Suppressor macrophage treated with lipopolysaccharide for 1 hour (primary cell): ENCODE data around the gene SHISAL2B.
"Not testable (repeated sequence)": the region's sequence is repeated elsewhere in the genome, so short reads cannot be mapped to it uniquely, and the experiment has no call there.

Experiments used
- DNase-seq, 3 donors: peaks; one replicate each; pipeline ENCODE4 v3.0.0-alpha.2; 2020 to 2022

The SHISAL2B gene

DNA sequence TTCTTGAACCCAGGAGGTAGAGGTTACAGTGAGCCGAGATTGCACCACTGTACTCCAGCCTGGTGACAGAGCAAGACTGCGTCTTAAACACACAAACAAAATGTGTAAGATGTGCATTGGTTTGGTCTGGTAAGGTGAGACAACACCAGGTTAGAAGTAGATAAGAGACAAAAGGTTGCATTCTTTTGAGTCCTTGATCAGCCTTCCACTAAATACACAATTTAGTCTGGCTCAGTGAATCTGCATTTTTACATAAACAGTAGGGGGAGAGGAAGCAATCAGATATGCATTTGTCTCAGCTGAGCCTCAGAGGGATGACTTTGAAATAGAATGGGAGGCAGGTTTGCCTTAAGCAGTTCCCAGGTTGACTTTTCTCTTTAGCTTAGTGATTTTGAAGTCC lies 15.8 kb downstream of the SHISAL2B start:
- DNase-seq, result not testable (repeated sequence)

DNA sequence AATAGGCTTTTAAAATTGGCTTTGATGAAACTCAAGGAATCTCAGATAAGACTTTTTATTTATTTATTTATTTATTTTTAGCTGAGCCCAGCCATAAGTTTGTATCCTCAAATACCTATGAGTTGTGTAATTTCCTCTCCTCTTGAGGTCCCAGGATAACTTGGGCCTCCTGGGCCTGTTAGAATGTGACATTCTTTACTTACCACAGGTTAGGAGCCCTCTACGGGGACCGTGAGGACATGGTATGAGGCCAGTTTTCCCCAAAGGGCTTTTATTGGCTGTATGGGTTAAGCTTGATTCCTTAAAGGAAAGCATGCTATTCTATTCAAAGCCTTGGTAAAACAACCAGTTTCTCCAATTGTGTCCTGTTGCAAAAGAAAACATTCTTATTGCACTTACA lies 16.9 kb downstream of the SHISAL2B start:
- no peak for DNase-seq

DNA sequence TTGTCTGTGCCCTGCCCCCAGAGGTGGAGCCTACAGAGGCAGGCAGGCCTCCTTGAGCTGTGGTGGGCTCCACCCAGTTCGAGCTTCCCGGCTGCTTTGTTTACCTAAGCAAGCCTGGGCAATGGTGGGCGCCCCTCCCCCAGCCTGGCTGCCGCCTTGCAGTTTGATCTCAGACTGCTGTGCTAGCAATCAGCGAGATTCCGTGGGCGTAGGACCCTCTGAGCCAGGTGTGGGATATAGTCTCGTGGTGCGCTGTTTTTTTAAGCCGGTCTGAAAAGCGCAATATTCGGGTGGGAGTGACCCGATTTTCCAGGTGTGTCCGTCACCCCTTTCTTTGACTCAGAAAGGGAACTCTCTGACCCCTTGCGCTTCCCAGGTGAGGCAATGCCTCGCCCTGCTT lies 24.2 kb downstream of the SHISAL2B start:
- not testable (repeated sequence) for DNase-seq

DNA sequence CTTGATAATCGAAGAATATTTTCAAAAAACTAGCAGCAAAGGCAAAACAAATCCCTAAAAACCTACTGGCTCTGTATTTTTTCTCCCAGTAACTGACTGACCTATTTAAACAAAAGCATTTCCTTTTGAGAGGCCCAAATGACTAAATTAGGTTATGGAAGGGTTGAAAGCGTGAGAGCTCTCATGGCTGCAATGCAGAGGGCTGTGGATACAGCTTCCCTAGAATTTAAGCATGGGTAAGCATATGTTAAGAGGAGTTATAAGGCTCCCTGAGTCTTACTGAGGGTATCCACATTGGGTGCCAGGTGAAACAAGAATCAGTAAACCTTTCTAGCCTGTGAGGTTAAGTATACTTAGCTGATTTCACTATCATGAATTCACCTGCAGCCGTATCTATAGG lies 32.3 kb downstream of the SHISAL2B start:
- no peak for DNase-seq

DNA sequence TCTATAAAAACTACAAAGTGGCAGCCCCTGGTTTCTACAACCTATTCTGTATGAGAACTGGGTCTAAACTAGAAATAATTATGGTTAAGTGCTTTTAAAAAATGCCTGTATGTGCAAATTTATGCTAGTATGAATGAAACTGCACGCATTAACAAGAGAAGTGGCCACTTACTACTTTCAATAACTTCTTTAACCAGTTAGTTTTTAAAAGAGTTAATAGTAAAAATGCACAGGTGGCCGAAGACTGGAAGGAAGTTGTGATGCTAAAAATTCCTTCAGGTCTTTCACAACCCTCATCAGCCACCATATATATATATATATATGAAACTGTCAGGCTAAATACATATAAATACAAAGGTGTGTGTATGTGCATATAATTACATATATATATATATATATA lies 36.8 kb downstream of the SHISAL2B start:
- no peak for DNase-seq

DNA sequence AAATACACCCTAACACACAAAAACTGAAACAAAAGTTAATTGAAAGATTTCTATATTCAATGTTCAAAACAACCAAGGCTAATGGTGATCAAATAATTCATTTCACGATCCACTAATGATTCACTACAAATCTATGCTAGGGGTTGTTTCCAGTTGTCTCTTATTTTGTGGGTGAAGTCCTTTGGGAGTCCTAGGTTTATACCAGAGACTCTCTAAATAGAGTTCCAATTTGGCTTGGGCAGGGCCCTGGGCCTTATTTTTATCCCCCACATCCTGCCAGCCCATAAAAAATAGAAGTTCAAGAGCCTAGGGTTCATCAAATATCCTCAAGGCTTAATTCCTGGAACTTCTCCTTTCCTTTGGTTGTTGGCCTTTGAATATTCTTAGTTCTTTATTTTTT lies 52.1 kb downstream of the SHISAL2B start:
- DNase-seq, result no peak

DNA sequence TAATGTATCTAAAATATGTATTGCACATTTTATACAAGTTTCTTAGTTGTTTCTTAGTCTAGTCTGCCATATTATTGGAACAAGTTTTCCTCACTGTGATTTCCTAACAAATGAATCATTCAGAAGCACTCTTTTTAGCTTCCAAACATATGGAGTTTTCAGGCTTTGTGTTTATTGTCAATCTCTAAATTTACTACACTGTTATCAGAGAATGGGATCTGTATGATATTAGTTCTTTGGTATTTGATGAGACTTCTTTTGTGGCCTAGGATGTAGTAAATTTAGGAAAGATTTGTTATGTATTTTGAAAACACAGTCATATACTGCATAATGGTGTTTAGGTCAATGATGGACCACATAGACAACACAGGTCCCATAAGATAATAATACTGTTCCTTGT lies 52.5 kb downstream of the SHISAL2B start:
- DNase-seq, result no peak

DNA sequence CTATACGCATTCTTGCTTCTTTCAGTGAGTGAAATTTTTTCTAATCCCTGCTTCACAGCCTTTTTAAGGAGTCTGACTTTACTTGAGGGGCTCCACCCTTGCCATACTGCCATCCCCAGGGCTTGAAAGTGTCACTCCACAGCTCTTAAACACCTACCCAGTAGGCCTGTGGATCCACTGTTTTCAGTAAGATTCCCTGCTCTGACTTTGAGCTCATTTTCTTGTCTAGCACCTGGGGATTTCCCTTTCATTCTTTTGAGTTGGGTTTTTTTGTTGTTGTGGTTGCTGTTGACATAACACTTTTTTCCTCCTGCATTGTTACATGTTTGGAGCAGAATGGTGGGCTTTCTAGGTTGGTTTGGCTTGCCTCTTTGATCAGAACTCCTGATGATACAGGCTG lies 54.6 kb downstream of the SHISAL2B start:
- DNase-seq, result no peak

DNA sequence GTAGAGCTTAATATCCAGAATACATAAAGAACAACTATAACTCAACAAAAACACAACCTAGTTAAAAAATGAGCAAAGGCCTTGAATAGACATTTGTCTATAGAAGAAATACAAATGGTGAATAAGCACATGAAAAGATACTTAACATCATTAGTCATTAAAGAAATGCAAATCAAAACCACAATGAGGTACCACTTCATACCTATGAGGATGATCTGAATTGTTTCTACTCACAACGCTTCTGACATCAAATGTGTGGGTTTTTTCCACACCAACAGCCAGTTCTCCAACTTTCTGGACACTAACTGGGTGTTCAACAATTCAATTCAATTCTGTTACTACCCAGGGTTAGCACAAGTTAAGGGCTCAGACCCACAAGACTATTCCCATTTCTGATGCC lies 56.1 kb downstream of the SHISAL2B start:
- DNase-seq, result no peak

DNA sequence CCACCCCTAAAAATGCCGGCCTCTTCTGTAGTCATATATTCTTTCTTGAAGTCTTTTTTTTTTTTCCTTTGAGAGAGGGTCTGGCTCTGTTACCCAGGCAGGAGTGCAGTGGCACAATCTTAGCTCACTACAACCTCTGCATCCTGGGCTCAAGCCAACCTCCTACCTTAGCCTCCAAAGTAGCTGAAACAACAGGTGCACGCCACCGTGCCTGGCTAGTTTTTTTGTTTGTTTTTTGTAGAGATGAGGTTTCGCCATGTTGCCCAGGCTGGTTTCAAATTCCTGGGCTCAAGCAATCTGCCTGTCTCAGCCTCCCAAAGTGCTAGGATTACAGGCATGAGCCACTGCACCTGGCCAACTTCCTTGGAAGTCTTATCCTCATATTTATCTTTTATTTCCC lies 59.1 kb downstream of the SHISAL2B start:
- no peak for DNase-seq

DNA sequence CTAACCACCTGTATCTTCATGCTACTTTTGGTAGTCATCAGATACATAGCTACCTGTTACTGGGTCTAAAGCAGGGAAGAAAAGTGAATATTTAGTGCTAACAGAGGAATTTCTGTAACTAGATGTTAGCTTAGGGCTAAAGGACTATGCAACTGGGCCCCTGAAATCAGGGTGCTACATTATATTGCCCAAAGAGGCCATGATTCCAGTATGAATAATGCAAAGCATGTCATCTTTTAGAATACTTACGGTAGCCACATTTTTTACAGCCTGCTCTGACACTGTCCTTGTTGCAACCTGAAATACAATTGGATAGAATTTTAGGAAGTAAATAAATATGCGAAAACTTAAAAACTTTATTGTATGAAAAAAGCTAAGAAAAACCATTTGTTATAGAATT lies 63.8 kb downstream of the SHISAL2B start:
- DNase-seq, result no peak

DNA sequence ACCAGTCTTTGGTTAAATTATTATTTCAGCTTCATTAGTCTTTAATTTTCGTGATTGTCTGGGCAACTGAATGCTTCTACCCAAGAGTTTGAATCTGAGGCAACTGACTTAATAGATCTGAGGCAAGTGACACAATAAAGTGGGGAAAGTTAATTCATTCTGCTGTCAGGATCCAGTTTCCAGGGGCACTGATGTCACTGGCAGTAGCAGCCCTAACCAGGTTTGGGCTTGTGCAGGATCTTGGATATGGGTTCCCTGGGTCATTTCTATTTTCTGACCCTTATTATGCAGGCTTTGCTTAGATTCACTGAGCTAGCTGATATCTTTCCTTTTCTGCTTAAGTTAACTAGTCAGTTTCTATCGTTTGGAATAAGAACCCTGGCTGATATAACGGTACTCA lies 68.6 kb downstream of the SHISAL2B start:
- DNase-seq, result no peak

DNA sequence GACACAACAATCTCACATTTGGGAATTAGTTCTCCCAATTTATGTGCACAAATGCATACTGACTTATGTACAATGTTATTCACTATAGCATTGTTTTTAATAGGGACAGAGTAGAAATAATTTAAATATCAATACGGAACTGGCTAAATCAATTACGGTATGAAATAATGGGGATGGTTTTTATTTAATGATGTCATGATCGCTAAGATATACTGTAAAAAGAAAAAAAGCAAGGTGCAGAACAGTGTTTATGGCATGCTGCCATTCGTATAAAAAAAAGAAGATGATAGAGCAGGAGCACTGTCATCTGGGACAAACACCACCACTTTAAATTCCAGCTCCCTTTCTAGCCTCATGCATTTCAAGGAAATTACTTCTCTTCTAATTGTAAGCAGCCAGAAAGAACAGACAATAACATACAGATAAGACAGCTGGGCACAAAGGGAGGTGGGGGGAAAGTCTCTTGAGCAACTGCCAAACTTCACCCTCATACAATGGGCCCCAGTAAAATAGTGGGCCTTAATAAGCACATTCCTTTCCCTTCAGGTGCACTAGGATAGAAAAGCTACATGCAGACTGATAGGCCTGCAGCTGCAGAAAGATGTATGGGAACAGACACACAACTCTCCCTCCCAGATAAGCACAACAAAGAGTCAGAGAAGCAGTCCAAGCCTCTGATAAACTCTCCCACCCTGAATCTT lies 69.8 kb downstream of the SHISAL2B start:
- DNase-seq, result no peak

DNA sequence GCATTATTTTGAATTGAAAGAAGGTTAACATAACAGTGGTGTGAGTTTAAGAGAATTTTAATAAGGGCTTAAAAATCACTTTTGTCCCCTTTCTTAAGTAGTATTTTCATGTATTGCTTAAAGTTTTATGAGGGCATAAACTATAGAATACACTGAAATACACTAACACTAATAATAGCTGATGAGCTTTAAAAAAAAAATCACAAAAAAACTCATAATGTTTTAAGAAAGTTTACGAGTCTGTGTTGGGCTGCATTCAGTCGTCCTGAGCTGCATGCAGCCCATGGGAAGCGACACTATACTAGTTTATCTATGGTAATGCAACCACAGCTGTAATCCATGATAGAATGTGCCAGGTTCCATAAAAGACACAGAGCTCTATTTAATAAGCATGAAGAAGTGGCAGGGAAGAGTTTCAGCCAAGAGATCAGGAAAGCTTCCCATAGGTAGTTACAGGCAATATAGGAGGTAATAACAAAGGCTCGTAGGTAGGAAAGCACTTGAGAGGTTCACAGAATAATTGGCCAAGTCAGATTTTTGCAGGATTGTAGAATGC lies 73.7 kb downstream of the SHISAL2B start:
- DNase-seq, result no peak

DNA sequence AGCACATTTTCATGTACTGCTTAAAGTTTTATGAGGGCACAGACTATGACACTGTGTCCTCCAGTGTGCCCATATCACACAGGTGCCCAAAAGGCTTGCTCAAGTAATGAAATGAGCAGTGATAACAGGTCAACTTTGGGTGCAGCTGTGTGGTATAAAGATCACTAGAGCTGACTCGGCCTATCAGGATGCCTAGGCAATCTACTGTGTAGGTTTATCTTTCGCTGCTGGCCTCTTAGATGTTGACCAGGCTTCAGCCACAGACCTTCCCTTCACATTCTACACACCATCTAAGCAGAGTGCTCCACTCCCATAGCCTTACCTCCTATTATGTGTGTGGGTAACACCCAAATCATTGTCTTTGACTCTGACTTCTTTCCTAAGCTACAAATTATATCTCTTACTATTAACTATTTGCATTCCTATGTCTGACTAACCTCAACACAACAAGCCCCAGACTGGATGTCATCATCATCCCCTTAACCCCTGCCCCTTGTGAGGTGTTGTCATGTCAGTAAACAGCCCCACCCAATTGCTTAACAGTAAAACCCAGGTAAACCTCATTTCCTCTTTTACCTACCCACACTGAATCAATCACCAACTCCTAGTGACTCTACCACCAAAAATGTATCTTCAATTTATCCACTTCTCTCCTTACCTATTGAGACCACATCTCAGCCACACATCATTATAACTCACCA lies 75.7 kb downstream of the SHISAL2B start:
- DNase-seq, result no peak

DNA sequence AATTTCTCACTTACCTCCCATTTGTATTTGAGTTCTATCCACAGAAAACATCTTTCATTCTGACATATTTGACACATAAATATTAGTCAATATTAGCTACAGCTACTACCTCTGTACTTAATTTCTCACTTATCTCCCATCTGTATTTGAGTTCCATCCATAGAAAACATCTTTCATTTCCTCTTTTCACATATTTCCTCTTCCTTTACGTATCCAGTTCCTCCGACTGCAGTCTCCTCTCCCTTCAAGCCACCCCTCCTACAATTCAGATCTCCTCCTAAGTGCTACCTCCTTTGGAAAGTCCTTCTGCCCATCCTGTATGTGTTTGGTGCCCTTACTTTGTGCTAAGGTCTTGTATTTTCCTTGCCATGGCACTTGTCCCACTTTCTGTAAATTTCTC lies 76.6 kb downstream of the SHISAL2B start:
- DNase-seq, result peak; percentile 17 to 44 (median 39)
